NCI-H2196 (cell line): ENCODE results near the gene RBBP8NL.

Source experiments
- DNase-seq: peaks from one replicate; lab custom pipeline; 2025; ENCODE audit not compliant: unreplicated experiment; lab: John Stamatoyannopoulos, UW

Gene RBBP8NL

DNA sequence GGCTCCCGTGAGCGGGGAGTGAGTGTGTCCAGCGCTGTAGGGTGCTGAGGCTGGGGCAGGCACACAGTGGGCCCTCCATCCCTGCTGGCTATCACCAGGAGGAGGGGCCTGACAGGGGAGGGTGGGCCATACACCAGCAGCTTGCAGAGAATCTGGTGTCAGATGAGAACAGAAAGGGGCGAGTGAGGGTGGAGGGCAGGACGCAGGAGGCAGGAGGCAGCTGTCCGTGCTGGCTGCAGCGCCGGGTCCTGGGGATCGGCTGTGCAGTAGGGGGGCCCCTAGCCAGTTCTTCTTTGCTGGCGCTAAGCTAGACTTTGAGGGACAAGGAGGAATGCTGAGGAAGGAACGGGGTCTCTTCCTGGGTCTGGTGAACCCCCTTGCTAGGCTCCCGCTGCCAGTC, 18.7 kb downstream of the RBBP8NL start:
- no peak for DNase-seq

- DNase-seq, result no peak
These were observed 19.3 kb downstream of the RBBP8NL start for GRCh38 chr20:62408055-62408454.

GRCh38 chr20:62407221-62407992, 19.9 kb downstream of the RBBP8NL start, which contains the start of gene CABLES2:
TSS of gene CABLES2 (minus strand) at chr20:62407285. CDS start at chr20:62407276, 9 bp downstream.
- peak; percentile 94 for DNase-seq

DNA sequence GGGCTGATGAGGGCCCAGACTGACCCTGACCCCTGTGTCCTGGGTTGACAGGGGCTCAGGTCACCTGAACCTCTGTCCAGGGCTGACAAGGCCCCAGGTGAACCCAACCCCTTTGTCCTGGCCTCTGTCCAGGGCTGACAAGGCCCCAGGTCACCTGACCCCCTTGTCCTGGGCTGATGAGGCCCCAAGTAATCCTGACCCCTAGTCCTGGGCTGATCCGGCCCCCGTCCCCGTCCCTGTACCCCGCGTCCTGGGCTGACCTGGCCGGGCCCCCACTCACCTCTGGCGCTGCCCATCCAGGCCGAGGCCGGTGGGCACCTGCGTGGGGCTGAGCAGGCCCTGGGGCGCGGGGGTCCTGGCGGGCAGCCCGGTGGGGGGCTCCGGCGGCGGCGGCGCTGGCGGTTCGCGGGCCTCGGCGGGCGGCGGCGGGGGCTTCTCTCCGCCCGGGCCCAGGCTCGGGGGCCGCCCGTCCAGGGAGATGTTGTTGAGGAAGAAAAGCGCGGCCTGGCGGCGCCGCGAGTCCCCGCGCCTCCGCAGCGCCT, 20.6 kb downstream of the RBBP8NL start:
- DNase-seq, result peak; percentile 12

- DNase-seq, result no peak
These were observed 21.3 kb downstream of the RBBP8NL start for GRCh38 chr20:62405981-62406513.

DNA sequence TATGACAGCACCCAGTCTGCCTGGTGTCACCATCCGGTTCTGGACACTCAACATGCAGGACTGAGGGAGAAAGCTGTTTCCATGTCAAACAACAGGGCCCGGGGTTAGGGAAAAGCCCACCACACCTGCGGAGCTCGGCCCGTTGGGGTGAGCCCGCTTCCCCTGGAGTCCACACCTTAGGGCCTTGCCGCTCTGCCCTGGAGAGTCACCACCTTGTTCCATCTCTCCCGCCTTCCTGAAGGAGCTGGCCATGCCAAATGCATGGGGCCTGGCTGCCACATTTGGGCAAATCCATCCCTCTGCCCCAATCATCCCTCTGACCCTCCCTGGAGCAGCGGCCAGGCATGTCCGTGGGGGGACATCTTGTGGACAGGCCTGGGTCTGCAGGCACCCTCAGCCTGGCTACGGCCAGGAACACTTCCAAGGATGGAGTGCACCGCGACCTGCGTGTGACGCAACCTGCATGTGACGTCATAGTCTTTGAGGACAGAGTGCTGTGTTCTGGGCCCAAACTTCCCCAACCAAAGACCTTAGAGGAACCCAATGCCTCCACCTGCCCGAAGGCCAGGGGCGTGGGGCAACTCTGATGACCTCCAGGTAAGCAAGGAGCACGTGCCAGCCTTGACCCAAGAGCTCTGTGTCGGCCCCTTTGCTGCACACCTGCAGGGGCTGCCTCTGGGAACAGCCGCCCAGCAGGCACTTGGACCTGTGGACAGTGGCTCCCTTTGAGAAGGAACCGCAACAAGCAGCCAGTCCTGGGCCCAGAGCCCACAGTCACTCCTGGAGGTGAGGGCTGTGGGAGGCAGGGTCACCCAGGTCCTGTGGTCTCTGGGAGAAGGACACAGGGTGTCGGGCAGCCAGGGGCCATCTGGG, 22.0 kb downstream of the RBBP8NL start:
- peak; percentile 73 for DNase-seq

DNA sequence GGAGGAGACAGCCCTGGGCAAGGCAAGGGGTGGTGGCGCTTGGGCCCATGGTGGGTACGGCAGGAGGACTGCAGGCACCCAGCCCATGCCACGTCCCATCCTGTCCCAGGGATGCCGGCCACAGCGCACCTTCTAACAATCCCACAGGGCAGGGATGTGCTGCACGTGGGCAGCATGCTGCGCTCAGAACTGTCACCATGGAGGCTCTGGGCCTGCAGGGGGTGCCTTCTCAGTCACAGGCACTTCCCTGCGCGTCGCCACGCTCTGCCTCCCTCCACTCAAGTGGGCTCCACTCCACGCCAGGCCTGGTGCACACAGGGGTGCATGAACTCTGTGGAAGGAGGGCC, 22.6 kb downstream of the RBBP8NL start:
- DNase-seq, result no peak

- no peak for DNase-seq
These were observed 23.1 kb downstream of the RBBP8NL start for GRCh38 chr20:62404112-62404665.

GRCh38 chr20:62403331-62403730, 24.0 kb downstream of the RBBP8NL start:
- no peak for DNase-seq

GRCh38 chr20:62402456-62403150, 24.7 kb downstream of the RBBP8NL start:
- DNase-seq, result no peak

GRCh38 chr20:62401331-62401779, 26.0 kb downstream of the RBBP8NL start:
- DNase-seq, result no peak

GRCh38 chr20:62400541-62400940, 26.8 kb downstream of the RBBP8NL start:
- DNase-seq, result no peak

- peak; percentile 33 for DNase-seq
These were observed 27.3 kb downstream of the RBBP8NL start for GRCh38 chr20:62400021-62400420.

- no peak for DNase-seq
These were observed 29.1 kb downstream of the RBBP8NL start for GRCh38 chr20:62398120-62398821.

GRCh38 chr20:62396367-62397239, 30.7 kb downstream of the RBBP8NL start:
- no peak for DNase-seq

GRCh38 chr20:62395311-62396242, 31.8 kb downstream of the RBBP8NL start:
- DNase-seq, result no peak

DNA sequence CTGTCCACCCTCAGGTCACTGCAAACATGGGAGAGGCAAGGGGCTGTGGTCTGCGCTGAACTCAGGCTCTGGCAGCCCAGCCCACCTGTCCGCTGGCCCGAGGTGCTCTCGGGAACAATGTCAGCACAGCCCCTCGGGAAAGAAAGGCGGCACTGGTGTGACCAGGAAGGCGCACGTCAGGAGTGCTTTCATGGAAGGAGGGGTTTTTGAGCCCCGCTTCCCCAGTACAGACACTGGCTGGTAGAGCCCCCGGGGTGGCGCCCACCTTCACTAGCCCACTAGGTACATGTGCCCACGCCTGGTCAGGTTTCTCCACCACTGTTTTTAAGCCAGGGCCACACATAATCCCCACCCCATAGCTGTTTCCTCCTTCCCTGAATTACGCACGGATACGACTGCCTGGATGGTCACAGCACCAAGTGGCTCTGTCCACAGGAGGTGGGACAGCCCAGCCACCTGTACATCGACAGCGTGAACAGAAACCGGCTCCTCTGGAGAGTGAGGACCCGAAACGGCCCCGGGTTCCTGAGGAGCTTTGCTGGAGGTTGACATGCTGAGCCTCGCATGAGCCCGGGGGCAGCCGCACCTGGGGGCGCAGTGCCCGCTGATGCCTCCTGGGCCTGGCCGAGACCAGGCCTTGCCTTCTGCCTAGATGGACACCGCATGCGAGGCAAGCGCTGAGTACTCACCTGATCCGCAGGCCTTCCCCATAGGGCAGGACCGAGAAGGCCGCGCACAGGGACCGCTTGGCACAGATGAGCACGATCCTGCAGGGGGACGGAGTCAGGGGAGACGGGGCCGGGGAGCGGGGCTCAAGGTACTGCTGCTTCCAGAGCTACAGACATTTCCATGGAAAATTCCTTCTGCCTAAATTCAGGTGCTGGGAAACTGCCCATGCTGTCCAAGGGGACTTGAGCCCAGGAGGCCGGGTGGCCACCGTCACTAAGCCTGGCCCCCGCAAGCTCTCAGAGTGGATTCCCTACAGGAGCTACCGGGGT, 32.8 kb downstream of the RBBP8NL start:
- no peak for DNase-seq
